ENCODE data around the gene ICAM4. TPM values are rescaled to one million over a fixed set of nuclear protein-coding genes. Genes with fewer than 3 reads are reported as not detected.

The ICAM4 gene
- total and polyA plus RNA-seq, 2 of the 8 experiments (the other 6 are each of a cell fraction or from before 2014, with no cell fraction given) = 1.5 to 4.1 TPM

DNA sequence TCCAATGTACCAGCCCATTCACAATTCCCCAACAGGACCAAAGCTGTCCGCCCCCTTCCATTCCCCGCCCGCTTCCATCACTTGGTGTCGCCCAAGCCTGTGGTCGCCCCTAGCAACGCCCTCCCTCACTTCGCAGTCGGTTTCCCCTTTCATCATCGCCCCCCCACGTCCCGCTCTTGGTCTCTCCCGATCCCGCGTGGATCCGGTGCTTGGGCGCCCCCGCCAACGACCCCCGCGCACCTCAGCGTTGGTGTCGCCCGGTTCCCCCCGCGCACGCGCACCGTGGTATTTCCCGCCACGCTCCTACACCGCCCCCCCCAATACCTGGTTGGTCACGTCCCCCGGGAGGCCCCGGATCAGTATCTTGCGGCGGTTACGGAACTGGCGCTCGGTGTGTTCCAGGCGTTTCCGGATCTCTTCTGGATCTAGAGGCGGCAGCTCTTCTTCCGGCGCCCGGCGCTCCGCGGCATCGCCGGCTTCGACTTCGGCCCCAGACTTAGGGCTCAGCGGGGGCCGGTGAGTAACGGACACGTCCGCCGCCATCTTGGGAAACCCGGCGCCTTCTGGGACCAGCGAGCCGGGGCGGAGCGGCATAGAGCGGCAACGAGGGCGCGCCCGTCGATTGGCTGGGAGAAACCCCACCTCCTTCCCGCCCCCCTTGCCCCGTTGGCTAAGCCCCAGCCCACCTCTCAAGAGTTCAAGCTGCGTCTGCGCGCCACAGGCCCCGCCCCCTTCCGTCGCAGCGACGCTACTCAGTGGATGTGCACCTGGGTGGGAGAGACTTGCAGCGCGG is 46.4 kb downstream of the ICAM4 start, which contains the start of gene RAVER1 (continued):
- TF ChIP-seq CHD7 (IDR thresholded peaks at IDR 0.05; ENCODE audit: insufficient replicate concordance, low read length) (no peak), POLR2AphosphoS5 (IDR thresholded peaks at IDR 0.05; ENCODE audit: low read depth, low read length) (no peak; the same call in none of the 2 replicates), RXRA (IDR thresholded peaks at IDR 0.05; ENCODE audit: insufficient read depth, low read depth, low read length) (no peak), SP1 (IDR thresholded peaks at IDR 0.05; ENCODE audit: low read depth, low read length) (peak; percentile 54; the same call in 1 of the 2 replicates), TAF7 (optimal IDR thresholded peaks at IDR 0.05; ENCODE audit: borderline replicate concordance, low read depth, low read length) (peak; percentile 82), ATF2 (IDR thresholded peaks at IDR 0.05; ENCODE audit: low read length) (no peak), SIN3A (conservative IDR thresholded peaks at IDR 0.05 in 1 of 2, IDR thresholded peaks at IDR 0.05 in 1 of 2; ENCODE audit: low read depth in 1 of 2, low read length in 2 of 2) (peak in 1 of 2 experiments; percentile 50; a peak in 1 of 4 replicates), SUZ12 (IDR thresholded peaks at IDR 0.05; ENCODE audit: low read length) (no peak)
